Activated CD8-positive, alpha-beta T cell treated with anti-CD3 and anti-CD28 coated beads for 36 hours (primary cell): Measurements from ENCODE around the gene MRPL10. TPM values are rescaled to one million over a fixed set of nuclear protein-coding genes. Genes with fewer than 3 reads are reported as not detected.
A peak's percentile ranks its signal among the peaks of the same experiment; 100 is the strongest.

Experiments used
- ATAC-seq: fragments of 200-7000 bp; cut with Tn5 transposase; one replicate; pipeline ENCODE4 v1.10.0; 2021; ENCODE audit warnings: mild to moderate bottlenecking, moderate library complexity
- CTCF ChIA-PET: fragments of 350-600 bp; sonication (Branson Sonifier 250); formaldehyde crosslinking; loops from one replicate; lab custom pipeline; 2021; ENCODE audit warnings: antibody characterized with exemption; lab: Charles Lee
- POLR2A ChIA-PET: fragments of 350-600 bp; sonication (Branson Sonifier 250); formaldehyde crosslinking; loops from one replicate; lab custom pipeline; 2021; ENCODE audit warnings: antibody characterized with exemption; lab: Charles Lee
- DNase-seq: peaks from one replicate; pipeline ENCODE4 v3.0.0-alpha.2; 2020
- H3K27ac Mint-ChIP-seq: one replicate; pipeline ENCODE4 v1.8.0; 2021; ENCODE audit warnings: mild to moderate bottlenecking, mixed read lengths
- H3K27me3 Mint-ChIP-seq: one replicate; pipeline ENCODE4 v1.8.0; 2021; ENCODE audit warnings: mixed read lengths
- H3K36me3 Mint-ChIP-seq: one replicate; pipeline ENCODE4 v1.8.0; 2021; ENCODE audit warnings: low read depth, mixed read lengths
- H3K4me1 Mint-ChIP-seq: one replicate; pipeline ENCODE4 v1.8.0; 2021; ENCODE audit warnings: low read depth, mixed read lengths
- H3K4me3 Mint-ChIP-seq: one replicate; pipeline ENCODE4 v1.8.0; 2021; ENCODE audit warnings: mild to moderate bottlenecking, moderate library complexity, mixed read lengths
- H3K9me3 Mint-ChIP-seq: one replicate; pipeline ENCODE4 v1.8.0; 2021; ENCODE audit warnings: mixed read lengths
- CTCF ChIP-seq: fragments of 200-600 bp; IDR thresholded peaks from one replicate; pipeline ENCODE4 v1.8.0; 2022; ENCODE audit warnings: antibody characterized with exemption, mild to moderate bottlenecking
- intact Hi-C: fragments of 100-400 bp; cut with micrococcal nuclease; formaldehyde crosslinking; loops from one replicate; pipeline ENCODE4 v1.10.0; 2022
- total RNA-seq, 2 experiments: library from RNA; stranded (reverse); gene quantifications; one replicate each; pipeline ENCODE4 v1.2.3, GENCODE V29; 2021

The MRPL10 gene
- total RNA-seq, 2 experiments from 2014 or later = 66.5 to 67.0 TPM

- Mint-ChIP-seq H3K4me1 (peaks cover 40% of the 10 kb centered on the region), H3K9me3 (no peaks in the 10 kb centered on the region), H3K36me3 (peaks cover 20% of the 10 kb centered on the region), H3K27ac (peak overlapping the region; percentile 94), H3K27me3 (no peaks in the 10 kb centered on the region), H3K4me3 (peak overlapping the region; percentile 91)
- POLR2A ChIA-PET = interaction anchor here (1.0 to 1.7 kb wide), 7 partner anchors 9 to 124 kb away, joined by 3 to 9 read pairs (median 6); partner anchors contain the start of genes OSBPL7, PNPO and SCRN2
- no peak for TF ChIP-seq CTCF
- no peak for DNase-seq
- CTCF ChIA-PET = interaction anchor here (0.7 to 3.7 kb wide), 11 partner anchors 8 to 116 kb away, joined by 3 to 25 read pairs (median 4); partner anchors contain the start of gene SCRN2
- no peak for ATAC-seq
- intact Hi-C loops = no loop called here
These were observed 842 bp downstream of the MRPL10 start for GRCh38 chr17:47830396-47831002.

- Mint-ChIP-seq H3K4me1 (peaks cover 37% of the 10 kb centered on the region), H3K4me3 (peak overlapping the region; percentile 91), H3K9me3 (no peaks in the 10 kb centered on the region), H3K27ac (peak overlapping the region; percentile 94), H3K36me3 (peaks cover 23% of the 10 kb centered on the region), H3K27me3 (no peaks in the 10 kb centered on the region)
- DNase-seq (peak; percentile 59), ATAC-seq (peak; percentile 54)
- no peak for TF ChIP-seq CTCF
- POLR2A ChIA-PET = interaction anchor here (1.2 kb wide), 1 partner anchor 123 kb away, joined by 3 read pairs; no protein-coding TSS in a partner anchor
- CTCF ChIA-PET = interaction anchor here (0.8 to 3.7 kb wide), 4 partner anchors 10 to 93 kb away, joined by 3 to 25 read pairs (median 4); partner anchors contain the start of gene SCRN2
- intact Hi-C loops = no loop called here
These were observed 1.5 kb downstream of the MRPL10 start for GRCh38 chr17:47829870-47830269.

GRCh38 chr17:47823519-47823918, 7.8 kb downstream of the MRPL10 start:
- H3K27ac Mint-ChIP-seq = no peak overlapping the region
- POLR2A ChIA-PET = no interaction called here

GRCh38 chr17:47822785-47823184, 8.6 kb downstream of the MRPL10 start:
- ChIA-PET CTCF (interaction anchor here (0.8 to 2.3 kb wide), 7 partner anchors 8 to 213 kb away, joined by 3 to 7 read pairs (median 4); partner anchors contain the start of genes LRRC46, MRPL10 and SCRN2), POLR2A (interaction anchor here (1.9 kb wide), 1 partner anchor 8 kb away, joined by 9 read pairs; the partner anchor contains the start of genes LRRC46 and MRPL10)
- peaks cover 28% of the 10 kb centered on the region for H3K36me3 Mint-ChIP-seq
- H3K4me1 Mint-ChIP-seq = peaks cover 22% of the 10 kb centered on the region
- no peak for DNase-seq
- TF ChIP-seq CTCF = no peak
- no peak overlapping the region for H3K27ac Mint-ChIP-seq
- H3K4me3 Mint-ChIP-seq = peak overlapping the region; percentile 94
- no peaks in the 10 kb centered on the region for H3K27me3 Mint-ChIP-seq
- ATAC-seq = no peak
- H3K9me3 Mint-ChIP-seq = no peaks in the 10 kb centered on the region
- intact Hi-C loops = no loop called here

More at GRCh38 chr17:47823519-47823918, 7.8 kb downstream of the MRPL10 start:
- ATAC-seq = no peak
- no peak for DNase-seq
- H3K4me3 Mint-ChIP-seq = no peak overlapping the region
- H3K27me3 Mint-ChIP-seq = no peaks in the 10 kb centered on the region
- peaks cover 22% of the 10 kb centered on the region for H3K4me1 Mint-ChIP-seq
- intact Hi-C loops = no loop called here
- CTCF ChIA-PET = interaction anchor here (1.3 to 1.8 kb wide), 2 partner anchors 13 to 66 kb away, joined by 4 to 7 read pairs; no protein-coding TSS in a partner anchor
- TF ChIP-seq CTCF = no peak
- H3K9me3 Mint-ChIP-seq = no peaks in the 10 kb centered on the region
- peaks cover 31% of the 10 kb centered on the region for H3K36me3 Mint-ChIP-seq
